Retina (tissue), 1 donor: Measurements from ENCODE around the gene SLC19A2.
A peak's percentile ranks its signal among the peaks of the same experiment; 100 is the strongest.

Source experiments
- DNase-seq: peaks from one replicate; pipeline ENCODE4 v3.0.0-alpha.2; 2016

Gene SLC19A2

DNA sequence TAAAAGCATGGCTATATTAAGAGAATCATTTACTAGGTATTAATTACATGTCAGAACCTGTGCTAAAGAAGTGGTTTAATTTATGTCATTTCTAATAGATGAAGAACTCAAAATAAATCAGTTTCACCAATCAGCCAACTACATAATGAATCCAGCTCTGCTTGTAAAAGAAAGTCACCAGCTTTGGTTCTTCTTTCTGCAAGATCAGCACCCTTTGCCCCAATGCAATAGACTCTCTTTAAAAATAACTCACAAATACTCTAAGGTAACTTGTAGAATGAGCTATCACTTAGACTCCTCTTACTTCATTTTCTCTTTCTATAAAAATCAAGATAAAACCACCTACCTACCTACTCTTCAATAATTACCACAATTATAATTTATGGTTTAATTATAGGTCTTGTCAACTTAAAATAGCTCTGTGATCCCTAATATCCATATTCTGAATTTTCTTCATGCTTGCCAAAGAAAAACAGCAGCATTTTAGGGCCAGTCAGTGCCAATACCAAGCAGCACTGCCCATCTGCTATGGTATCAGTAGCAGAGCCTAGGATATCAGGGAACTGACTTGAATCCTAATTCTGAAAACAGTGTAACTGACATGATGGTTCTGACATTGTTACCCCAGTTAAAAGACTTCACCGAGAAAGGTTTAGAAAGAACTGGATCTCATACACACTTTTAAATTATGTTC, 11.3 kb downstream of the SLC19A2 start:
- DNase-seq = no peak

DNA sequence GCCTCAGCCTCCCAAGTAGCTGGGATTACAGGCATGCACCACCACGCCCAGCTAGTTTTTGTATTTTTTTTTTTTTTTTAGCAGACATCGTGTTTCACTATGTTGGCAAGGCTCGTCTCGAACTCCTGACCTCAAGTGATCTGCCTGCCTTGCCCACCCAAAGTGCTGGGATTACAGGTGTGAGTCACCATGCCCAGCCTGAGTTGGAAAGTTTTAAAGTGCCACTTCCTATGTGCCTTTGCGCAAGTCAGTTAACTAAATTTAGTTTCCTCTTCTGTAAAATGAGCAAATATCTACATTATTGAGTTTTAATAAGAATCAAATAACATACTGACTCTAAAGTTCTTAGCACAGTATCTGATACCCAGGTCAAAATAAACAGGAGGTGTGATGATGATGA, 12.4 kb downstream of the SLC19A2 start:
- no peak for DNase-seq

DNA sequence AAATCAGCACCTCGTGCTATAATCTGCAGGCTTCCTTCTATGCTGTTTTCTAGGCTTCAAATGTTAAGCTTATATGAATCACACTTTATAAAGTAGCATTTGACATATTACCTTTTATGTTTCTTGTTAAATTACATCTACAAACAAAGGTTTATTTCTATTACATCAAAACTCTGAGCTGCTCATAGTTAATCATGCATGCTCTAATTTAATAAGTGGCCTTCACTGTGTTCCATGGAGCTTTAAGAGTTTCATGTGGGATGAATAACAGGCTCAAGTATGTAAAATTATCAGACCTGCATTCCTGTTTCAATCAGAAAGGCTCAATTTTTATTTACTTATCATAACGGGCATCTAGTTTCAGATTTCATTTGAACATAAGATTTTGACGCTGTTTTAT, 13.0 kb downstream of the SLC19A2 start:
- no peak for DNase-seq

DNA sequence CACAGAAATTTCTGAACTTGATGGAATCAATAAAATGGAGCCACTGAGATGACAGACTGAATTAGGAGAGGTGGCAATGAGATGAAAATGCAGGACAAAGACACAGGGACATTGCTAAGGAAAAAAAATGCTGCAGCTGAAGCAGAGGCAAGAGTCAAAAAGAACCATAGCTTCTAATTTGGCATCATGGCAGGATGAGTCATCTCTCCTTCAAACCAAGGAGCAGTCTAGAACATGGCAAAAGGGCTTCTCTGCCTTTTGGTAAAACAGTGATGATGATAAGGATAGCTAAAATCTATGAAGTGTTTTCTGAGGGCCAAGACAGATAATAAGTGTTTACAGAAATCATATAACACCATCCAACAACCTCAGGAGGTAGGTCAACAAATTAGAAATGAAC, 16.8 kb downstream of the SLC19A2 start:
- no peak for DNase-seq

- peak; percentile 25 for DNase-seq
Measured at GRCh38 chr1:169466259-169467230, 19.2 kb downstream of the SLC19A2 start.

GRCh38 chr1:169465281-169465680, 20.5 kb downstream of the SLC19A2 start:
- DNase-seq = no peak

GRCh38 chr1:169462385-169462784, 23.4 kb downstream of the SLC19A2 start:
- no peak for DNase-seq

- DNase-seq = no peak
Measured at GRCh38 chr1:169461390-169462000, 24.2 kb downstream of the SLC19A2 start.

- peak; percentile 43 for DNase-seq
Measured at GRCh38 chr1:169460191-169460833, 25.4 kb downstream of the SLC19A2 start.

GRCh38 chr1:169457443-169457842, 28.3 kb downstream of the SLC19A2 start:
- DNase-seq = no peak

- no peak for DNase-seq
Measured at GRCh38 chr1:169456029-169456428, 29.7 kb downstream of the SLC19A2 start.

DNA sequence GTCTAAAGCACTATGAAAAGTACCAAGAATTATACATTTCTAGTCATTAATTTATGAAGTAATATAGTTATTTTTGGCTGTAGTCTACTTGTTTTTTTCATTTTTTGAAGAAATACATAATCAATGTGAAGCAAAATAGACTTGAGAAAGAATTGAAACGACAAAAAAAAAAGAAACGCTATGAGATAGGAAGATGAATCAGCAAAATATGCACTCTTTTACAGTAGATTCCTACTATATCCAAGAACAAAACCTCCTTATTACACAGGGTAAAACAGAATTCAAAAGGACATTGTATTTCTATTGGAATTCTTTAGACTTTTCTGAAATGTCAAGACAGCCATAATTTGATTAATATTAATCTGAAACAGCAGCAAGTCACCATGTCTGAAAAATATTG, 32.8 kb downstream of the SLC19A2 start:
- DNase-seq = no peak

DNA sequence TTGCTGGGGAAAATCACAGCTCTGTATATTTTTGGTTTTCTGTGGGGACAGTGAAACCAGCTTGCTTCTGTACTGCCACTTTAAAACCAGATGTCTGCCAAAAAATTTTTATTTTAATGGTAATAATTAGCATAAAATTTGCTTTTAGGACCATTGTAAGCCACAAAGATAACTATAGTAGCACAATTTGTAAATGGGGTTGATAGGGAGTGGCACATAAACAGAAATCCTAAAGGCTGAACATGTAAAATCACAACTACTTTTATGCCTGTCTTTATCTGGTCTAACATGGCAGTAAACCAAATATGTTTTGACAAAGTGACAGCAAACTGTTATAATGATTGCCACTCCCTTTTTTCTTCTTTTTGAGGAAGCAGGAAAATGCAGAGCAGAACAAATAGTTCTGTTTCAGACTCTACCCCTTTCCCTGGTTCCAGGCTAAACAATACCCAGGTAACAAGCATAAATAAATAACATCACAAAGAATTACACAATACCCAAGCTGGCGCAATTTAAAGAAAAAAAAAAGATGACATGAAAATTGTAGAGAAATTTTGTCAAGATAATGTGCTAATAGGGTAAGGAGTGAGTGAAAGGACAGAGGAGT, 34.4 kb downstream of the SLC19A2 start:
- DNase-seq = no peak

GRCh38 chr1:169443923-169444322, 41.8 kb downstream of the SLC19A2 start:
- no peak for DNase-seq

GRCh38 chr1:169427081-169427641, 58.6 kb downstream of the SLC19A2 start, which contains the start of gene CCDC181:
Gene CCDC181 (minus strand): TSS chr1:169427474. CDS start chr1:169424927, 2,547 bp downstream.
- DNase-seq = peak; percentile 94

DNA sequence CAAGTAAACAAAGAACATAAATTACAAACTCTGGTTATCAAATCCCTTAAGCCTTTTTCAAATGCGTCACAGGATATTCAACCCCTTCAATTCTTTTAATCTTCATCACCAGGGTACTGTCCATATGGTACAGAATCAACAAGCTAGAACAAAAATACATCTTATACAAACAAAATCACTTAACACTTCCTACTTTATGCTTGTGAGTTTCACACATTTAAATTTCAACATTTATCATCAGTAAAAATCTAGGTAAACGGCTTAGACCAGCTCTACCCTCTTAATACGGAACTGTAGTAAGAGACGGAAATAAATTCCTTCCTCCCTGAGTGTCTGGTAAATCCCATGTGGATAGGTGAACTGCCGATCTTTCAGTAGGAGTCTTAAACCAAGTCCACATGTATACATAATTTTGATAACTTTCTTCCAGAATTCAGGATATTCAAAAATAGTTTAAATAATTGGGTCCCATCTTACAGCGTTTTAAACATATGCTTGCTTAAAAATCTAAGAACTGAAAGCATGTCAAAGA, 59.5 kb downstream of the SLC19A2 start:
- DNase-seq = no peak

- no peak for DNase-seq
Measured at GRCh38 chr1:169421309-169421708, 64.4 kb downstream of the SLC19A2 start.

GRCh38 chr1:169414952-169415351, 70.8 kb downstream of the SLC19A2 start:
- DNase-seq = no peak
